Measurements from ENCODE around the gene SMTN. TPM values are rescaled to one million over a fixed set of nuclear protein-coding genes. Genes with fewer than 3 reads are reported as not detected.

The SMTN gene
- total RNA-seq, 4 donors from 2014 or later = 171 to 341 (median 219) TPM

GRCh38 chr22:31093086-31093850 lies 12.2 kb downstream of the SMTN start:
- 83% methylated on average over 29 of the region's 33 CpGs; no CpG with 5 or more reads in 1 of the 2 donors for WGBS, 2 donors (ENCODE audit: low coverage in 1 of 2)
- in situ Hi-C loops (cut with MboI; ENCODE audit: low pct_ligation_motif_present in 1 of 4, low pct_unique_long_range_greater_than_20kb in 1 of 4, low sequenced_read_pairs in 3 of 4) (no loop called here), intact Hi-C loops (cut with DNase I; ENCODE audit: low total_unique reads) (no loop called here)
- H3K36me3 ChIP-seq = peaks cover 0 to 23% (median 2%) of the 10 kb centered on the region in 4 donors
- peak; percentile 59 for DNase-seq
- peaks cover 1 to 18% (median 11%) of the 10 kb centered on the region in 4 donors for H3K4me1 ChIP-seq
- no peaks in the 10 kb centered on the region for H3K27me3 ChIP-seq
- no peaks in the 10 kb centered on the region for H3K9me3 ChIP-seq
- TF ChIP-seq, protein P1, sequence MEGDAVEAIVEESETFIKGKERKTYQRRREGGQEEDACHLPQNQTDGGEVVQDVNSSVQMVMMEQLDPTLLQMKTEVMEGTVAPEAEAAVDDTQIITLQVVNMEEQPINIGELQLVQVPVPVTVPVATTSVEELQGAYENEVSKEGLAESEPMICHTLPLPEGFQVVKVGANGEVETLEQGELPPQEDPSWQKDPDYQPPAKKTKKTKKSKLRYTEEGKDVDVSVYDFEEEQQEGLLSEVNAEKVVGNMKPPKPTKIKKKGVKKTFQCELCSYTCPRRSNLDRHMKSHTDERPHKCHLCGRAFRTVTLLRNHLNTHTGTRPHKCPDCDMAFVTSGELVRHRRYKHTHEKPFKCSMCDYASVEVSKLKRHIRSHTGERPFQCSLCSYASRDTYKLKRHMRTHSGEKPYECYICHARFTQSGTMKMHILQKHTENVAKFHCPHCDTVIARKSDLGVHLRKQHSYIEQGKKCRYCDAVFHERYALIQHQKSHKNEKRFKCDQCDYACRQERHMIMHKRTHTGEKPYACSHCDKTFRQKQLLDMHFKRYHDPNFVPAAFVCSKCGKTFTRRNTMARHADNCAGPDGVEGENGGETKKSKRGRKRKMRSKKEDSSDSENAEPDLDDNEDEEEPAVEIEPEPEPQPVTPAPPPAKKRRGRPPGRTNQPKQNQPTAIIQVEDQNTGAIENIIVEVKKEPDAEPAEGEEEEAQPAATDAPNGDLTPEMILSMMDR (IDR thresholded peaks at IDR 0.05) = no peak
- TF ChIP-seq EP300 (IDR thresholded peaks at IDR 0.05; ENCODE audit: low read depth) = no peak
- no peak for TF ChIP-seq POLR2A (IDR thresholded peaks at IDR 0.05)
- TF ChIP-seq POLR2AphosphoS5 (IDR thresholded peaks at IDR 0.05) = peak in 1 of 3 donors; percentile 35
- H3K4me3 ChIP-seq = peak overlapping the region; percentile 18 to 40 (median 28)
- H3K27ac ChIP-seq = peak overlapping the region; percentile 73 to 97 (median 96)

- Histone ChIP-seq H3K9me3 (no peaks in the 10 kb centered on the region), H3K4me1 (peaks cover 7 to 24% (median 19%) of the 10 kb centered on the region in 4 donors), H3K4me3 (peak overlapping the region; percentile 2 to 40 (median 28)), H3K27ac (peak overlapping the region; percentile 57 to 97 (median 96)), H3K27me3 (no peaks in the 10 kb centered on the region), H3K36me3 (peaks cover 0 to 23% (median 2%) of the 10 kb centered on the region in 4 donors)
- WGBS, 2 donors (ENCODE audit: low coverage in 1 of 2) = 60 to 81% methylated on average over 1 to 5 of the region's 5 CpGs
- intact Hi-C loops (cut with DNase I; ENCODE audit: low total_unique reads) (no loop called here), in situ Hi-C loops (cut with MboI; ENCODE audit: low pct_ligation_motif_present in 1 of 4, low pct_unique_long_range_greater_than_20kb in 1 of 4, low sequenced_read_pairs in 3 of 4) (no loop called here)
- TF ChIP-seq POLR2A (IDR thresholded peaks at IDR 0.05) = no peak
- TF ChIP-seq, protein P1 (IDR thresholded peaks at IDR 0.05) = no peak
- TF ChIP-seq EP300 (IDR thresholded peaks at IDR 0.05; ENCODE audit: low read depth) = no peak
- no peak for TF ChIP-seq POLR2AphosphoS5 (IDR thresholded peaks at IDR 0.05)
- peak; percentile 13 for DNase-seq
Measured at GRCh38 chr22:31094021-31094551, 13.0 kb downstream of the SMTN start.

GRCh38 chr22:31094741-31095140 lies 13.6 kb downstream of the SMTN start:
- H3K9me3 ChIP-seq = no peaks in the 10 kb centered on the region
- in situ Hi-C loops (cut with MboI; ENCODE audit: low pct_ligation_motif_present in 1 of 4, low pct_unique_long_range_greater_than_20kb in 1 of 4, low sequenced_read_pairs in 3 of 4) = no loop called here
- peak overlapping the region in 1 of 4 donors; percentile 40 for H3K4me3 ChIP-seq
- peak overlapping the region; percentile 37 to 97 (median 96) for H3K27ac ChIP-seq
- H3K36me3 ChIP-seq = peaks cover 0 to 30% (median 4%) of the 10 kb centered on the region in 4 donors
- TF ChIP-seq, protein P1 (IDR thresholded peaks at IDR 0.05) = no peak
- no peak for TF ChIP-seq POLR2AphosphoS5 (IDR thresholded peaks at IDR 0.05)
- no peak for TF ChIP-seq POLR2A (IDR thresholded peaks at IDR 0.05)
- no peak for TF ChIP-seq EP300 (IDR thresholded peaks at IDR 0.05; ENCODE audit: low read depth)
- H3K27me3 ChIP-seq = no peaks in the 10 kb centered on the region
- peaks cover 13 to 28% (median 21%) of the 10 kb centered on the region in 4 donors for H3K4me1 ChIP-seq
- no peak for DNase-seq
- WGBS, 2 donors (ENCODE audit: low coverage in 1 of 2) = 89% methylated on average over 7 of the region's 7 CpGs; no CpG with 5 or more reads in 1 of the 2 donors
- intact Hi-C loops (cut with DNase I; ENCODE audit: low total_unique reads) = no loop called here

GRCh38 chr22:31095637-31096249 lies 14.6 kb downstream of the SMTN start:
- Histone ChIP-seq H3K4me1 (peaks cover 13 to 33% (median 24%) of the 10 kb centered on the region in 4 donors), H3K36me3 (peaks cover 0 to 38% (median 5%) of the 10 kb centered on the region in 4 donors), H3K4me3 (no peak overlapping the region), H3K27me3 (no peaks in the 10 kb centered on the region), H3K27ac (peak overlapping the region; percentile 37 to 97 (median 96)), H3K9me3 (no peaks in the 10 kb centered on the region)
- TF ChIP-seq, protein P1 (IDR thresholded peaks at IDR 0.05) = no peak
- no peak for TF ChIP-seq POLR2AphosphoS5 (IDR thresholded peaks at IDR 0.05)
- TF ChIP-seq POLR2A (IDR thresholded peaks at IDR 0.05) = no peak
- no peak for TF ChIP-seq EP300 (IDR thresholded peaks at IDR 0.05; ENCODE audit: low read depth)
- 79 to 90% methylated on average over 2 to 3 of the region's 3 CpGs for WGBS, 2 donors (ENCODE audit: low coverage in 1 of 2)
- in situ Hi-C loops (cut with MboI; ENCODE audit: low pct_ligation_motif_present in 1 of 4, low pct_unique_long_range_greater_than_20kb in 1 of 4, low sequenced_read_pairs in 3 of 4) (no loop called here), intact Hi-C loops (cut with DNase I; ENCODE audit: low total_unique reads) (no loop called here)
- no peak for DNase-seq
